ENCODE data around the gene HTR3C.

HTR3C gene

DNA sequence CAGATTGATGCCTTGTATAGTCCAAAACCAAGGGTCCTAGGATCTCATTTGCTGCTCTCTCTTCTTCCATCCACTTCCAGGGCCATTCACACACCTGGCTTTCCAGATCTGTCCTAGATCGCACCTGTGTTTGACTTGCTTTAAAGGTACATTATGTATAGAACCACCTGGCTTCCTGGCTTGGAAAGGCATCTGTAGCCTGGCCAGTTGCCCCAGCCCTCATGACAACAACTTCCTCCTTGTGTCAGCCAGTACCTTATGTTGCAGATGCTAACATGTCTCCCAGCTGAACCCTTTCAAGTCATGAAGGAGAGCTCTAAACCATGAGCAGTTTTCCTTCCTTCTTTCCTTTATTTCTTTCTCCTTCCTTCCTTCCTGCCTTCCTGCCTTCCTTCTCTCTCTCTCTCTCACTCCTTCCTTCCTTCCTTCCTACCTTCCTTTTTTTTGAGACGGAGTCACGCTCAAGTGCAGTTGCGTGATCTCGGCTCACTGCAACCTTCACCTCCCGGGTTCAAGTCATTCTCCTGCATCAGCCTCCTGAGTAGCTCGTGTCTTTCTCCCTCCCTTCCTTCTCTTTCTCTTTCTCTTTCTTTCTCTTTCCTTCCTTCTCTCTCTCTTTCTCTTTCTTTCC, 2.5 kb upstream of the HTR3C start:
- Histone ChIP-seq H3K36me3 (ENCODE audit: control insufficient read depth in 2 of 2, insufficient read depth in 1 of 2, low read length in 2 of 2) (no peaks in the 10 kb centered on the region), H3K9me3 (ENCODE audit: control insufficient read depth, insufficient read depth, low read depth, low read length) (no peaks in the 10 kb centered on the region), H3K27ac (ENCODE audit: extremely low read depth, low read depth, low read length) (no peak overlapping the region), H3K4me1 (ENCODE audit: control insufficient read depth, insufficient read depth, low read length) (no peaks in the 10 kb centered on the region), H3K4me3 (ENCODE audit: low read depth, low read length) (no peak overlapping the region)
- ChIA-PET CTCF (no interaction called here), POLR2A (no interaction called here)
- TF ChIP-seq PRDM1 (tag by site-specific recombination; IDR thresholded peaks at IDR 0.05) (0 out of 2 replicates have a peak, but pooled peaks have one; percentile 11), ZNF354C (tag by site-specific recombination; IDR thresholded peaks at IDR 0.05; ENCODE audit: borderline replicate concordance, low read depth) (no peak), ZNF707 (tag by site-specific recombination; IDR thresholded peaks at IDR 0.05) (no peak), ZNF214 (tag by site-specific recombination; IDR thresholded peaks at IDR 0.05; ENCODE audit: borderline replicate concordance) (no peak), ZBTB17 (tag by site-specific recombination; IDR thresholded peaks at IDR 0.05) (no peak), ZNF335 (tag by site-specific recombination; conservative IDR thresholded peaks at IDR 0.05) (no peak), GLI4 (tag by site-specific recombination; IDR thresholded peaks at IDR 0.05) (no peak), ZNF366 (tag by site-specific recombination; conservative IDR thresholded peaks at IDR 0.05) (peak; percentile 87), GFI1B (tag by site-specific recombination; IDR thresholded peaks at IDR 0.05) (no peak), ZNF140 (tag by site-specific recombination; IDR thresholded peaks at IDR 0.05) (no peak), ZNF792 (tag by site-specific recombination; IDR thresholded peaks at IDR 0.05) (no peak), ZNF146 (tag by site-specific recombination; IDR thresholded peaks at IDR 0.05) (no peak), ZFHX2 (tag by site-specific recombination; conservative IDR thresholded peaks at IDR 0.05) (no peak)
- TF ChIP-seq, protein P1, sequence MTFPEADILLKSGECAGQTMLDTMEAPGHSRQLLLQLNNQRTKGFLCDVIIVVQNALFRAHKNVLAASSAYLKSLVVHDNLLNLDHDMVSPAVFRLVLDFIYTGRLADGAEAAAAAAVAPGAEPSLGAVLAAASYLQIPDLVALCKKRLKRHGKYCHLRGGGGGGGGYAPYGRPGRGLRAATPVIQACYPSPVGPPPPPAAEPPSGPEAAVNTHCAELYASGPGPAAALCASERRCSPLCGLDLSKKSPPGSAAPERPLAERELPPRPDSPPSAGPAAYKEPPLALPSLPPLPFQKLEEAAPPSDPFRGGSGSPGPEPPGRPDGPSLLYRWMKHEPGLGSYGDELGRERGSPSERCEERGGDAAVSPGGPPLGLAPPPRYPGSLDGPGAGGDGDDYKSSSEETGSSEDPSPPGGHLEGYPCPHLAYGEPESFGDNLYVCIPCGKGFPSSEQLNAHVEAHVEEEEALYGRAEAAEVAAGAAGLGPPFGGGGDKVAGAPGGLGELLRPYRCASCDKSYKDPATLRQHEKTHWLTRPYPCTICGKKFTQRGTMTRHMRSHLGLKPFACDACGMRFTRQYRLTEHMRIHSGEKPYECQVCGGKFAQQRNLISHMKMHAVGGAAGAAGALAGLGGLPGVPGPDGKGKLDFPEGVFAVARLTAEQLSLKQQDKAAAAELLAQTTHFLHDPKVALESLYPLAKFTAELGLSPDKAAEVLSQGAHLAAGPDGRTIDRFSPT (tag by site-specific recombination; IDR thresholded peaks at IDR 0.05), result no peak
- TF ChIP-seq, protein P2, sequence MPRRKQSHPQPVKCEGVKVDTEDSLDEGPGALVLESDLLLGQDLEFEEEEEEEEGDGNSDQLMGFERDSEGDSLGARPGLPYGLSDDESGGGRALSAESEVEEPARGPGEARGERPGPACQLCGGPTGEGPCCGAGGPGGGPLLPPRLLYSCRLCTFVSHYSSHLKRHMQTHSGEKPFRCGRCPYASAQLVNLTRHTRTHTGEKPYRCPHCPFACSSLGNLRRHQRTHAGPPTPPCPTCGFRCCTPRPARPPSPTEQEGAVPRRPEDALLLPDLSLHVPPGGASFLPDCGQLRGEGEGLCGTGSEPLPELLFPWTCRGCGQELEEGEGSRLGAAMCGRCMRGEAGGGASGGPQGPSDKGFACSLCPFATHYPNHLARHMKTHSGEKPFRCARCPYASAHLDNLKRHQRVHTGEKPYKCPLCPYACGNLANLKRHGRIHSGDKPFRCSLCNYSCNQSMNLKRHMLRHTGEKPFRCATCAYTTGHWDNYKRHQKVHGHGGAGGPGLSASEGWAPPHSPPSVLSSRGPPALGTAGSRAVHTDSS (tag by site-specific recombination; IDR thresholded peaks at IDR 0.05), result no peak

DNA sequence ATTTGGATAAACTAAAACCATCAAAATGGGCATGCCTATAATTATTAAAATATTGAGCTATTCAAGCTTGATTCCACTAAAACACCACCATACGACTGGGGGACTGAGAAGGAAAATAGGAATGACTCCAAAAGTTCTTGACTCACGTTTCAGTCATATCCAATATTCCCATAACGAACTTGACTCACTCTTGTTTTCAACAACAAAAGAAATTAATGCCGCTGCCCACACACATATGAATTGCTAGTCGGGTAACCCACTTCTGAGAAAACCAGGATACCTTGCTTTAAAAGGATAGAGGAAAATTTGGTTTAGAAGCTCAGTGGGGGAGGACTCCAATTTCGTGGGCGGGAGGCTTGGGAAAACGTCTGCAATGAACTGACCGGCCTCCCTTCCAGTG, 5.2 kb downstream of the HTR3C start:
- ChIA-PET POLR2A (no interaction called here), CTCF (interaction anchor here (0.9 kb wide), 1 partner anchor 192 kb away, joined by 3 read pairs; no protein-coding TSS in a partner anchor)
- Histone ChIP-seq H3K36me3 (ENCODE audit: control insufficient read depth in 2 of 2, insufficient read depth in 1 of 2, low read length in 2 of 2) (no peaks in the 10 kb centered on the region), H3K4me3 (ENCODE audit: low read depth, low read length) (no peak overlapping the region), H3K9me3 (ENCODE audit: control insufficient read depth, insufficient read depth, low read depth, low read length) (no peaks in the 10 kb centered on the region), H3K4me1 (ENCODE audit: control insufficient read depth, insufficient read depth, low read length) (no peaks in the 10 kb centered on the region), H3K27ac (ENCODE audit: extremely low read depth, low read depth, low read length) (no peak overlapping the region)
- TF ChIP-seq ZFHX2 (tag by site-specific recombination; conservative IDR thresholded peaks at IDR 0.05), result 0 out of 2 replicates have a peak, but pooled peaks have one; percentile 13
- TF ChIP-seq, protein P2 (tag by site-specific recombination; IDR thresholded peaks at IDR 0.05), result no peak

DNA sequence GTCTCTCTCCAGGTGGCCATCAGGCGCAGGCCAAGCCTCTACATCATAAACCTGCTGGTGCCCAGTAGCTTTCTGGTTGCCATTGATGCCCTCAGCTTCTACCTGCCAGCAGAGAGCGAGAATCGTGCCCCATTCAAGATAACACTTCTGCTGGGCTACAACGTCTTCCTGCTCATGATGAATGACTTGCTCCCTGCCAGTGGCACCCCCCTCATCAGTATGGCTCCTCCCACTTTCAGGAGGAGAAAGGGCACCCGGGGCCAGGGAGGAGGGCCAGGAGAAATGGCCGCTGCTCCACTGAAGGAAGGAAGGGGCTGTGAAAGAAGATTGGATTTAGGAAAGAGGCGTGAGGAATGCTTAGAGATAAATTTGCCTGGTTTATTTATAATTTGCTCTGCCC, 6.6 kb downstream of the HTR3C start:
- H3K36me3 ChIP-seq (ENCODE audit: control insufficient read depth in 2 of 2, insufficient read depth in 1 of 2, low read length in 2 of 2), result no peaks in the 10 kb centered on the region
- H3K4me3 ChIP-seq (ENCODE audit: low read depth, low read length), result no peak overlapping the region
- H3K4me1 ChIP-seq (ENCODE audit: control insufficient read depth, insufficient read depth, low read length), result no peaks in the 10 kb centered on the region
- POLR2A ChIA-PET, result no interaction called here
- H3K9me3 ChIP-seq (ENCODE audit: control insufficient read depth, insufficient read depth, low read depth, low read length), result no peaks in the 10 kb centered on the region
- no peak overlapping the region for H3K27ac ChIP-seq (ENCODE audit: extremely low read depth, low read depth, low read length)
- TF ChIP-seq ZBTB8A (tag by site-specific recombination; IDR thresholded peaks at IDR 0.05) (peak; percentile 32; the same call in 1 of the 2 replicates), ZNF660 (tag by site-specific recombination; IDR thresholded peaks at IDR 0.05) (no peak), ZNF132 (tag by site-specific recombination; IDR thresholded peaks at IDR 0.05; ENCODE audit: borderline replicate concordance) (no peak)
- CTCF ChIA-PET, result no interaction called here

Data from HEK293 (cell line).